OCI-LY7 (cell line): ENCODE measurements around the gene ANKMY1. TPM values are rescaled to one million over a fixed set of nuclear protein-coding genes. Genes with fewer than 3 reads are reported as not detected.

ENCODE experiments used
- BruUV-seq: library from RNA; stranded (reverse); fragments of 400-500 nt; replicated peaks from 2 replicates; lab custom pipeline; 2021; lab: Mats Ljungman, UMichigan
- CTCF ChIA-PET: fragments of 300-600 bp; sonication (Branson Sonifier 250); formaldehyde crosslinking; loops from one replicate; lab custom pipeline; 2022; ENCODE audit warnings: antibody characterized with exemption; ENCODE audit not compliant: unreplicated experiment; lab: Charles Lee
- POLR2A ChIA-PET: fragments of 300-600 bp; sonication (Branson Sonifier 250); formaldehyde crosslinking; loops from one replicate; lab custom pipeline; 2022; ENCODE audit warnings: antibody characterized with exemption; lab: Charles Lee
- DNase-seq: peaks from one replicate; pipeline ENCODE4 v3.0.0-alpha.2; 2015; ENCODE audit warnings: low spot score
- H2AFZ ChIP-seq: fragments of 200-600 bp; sonication (generic), shearing (Covaris generic); 2 replicates; pipeline ENCODE4 v1.6.1; 2014; ENCODE audit warnings: mild to moderate bottlenecking, antibody characterized with exemption, low read length, moderate library complexity
- H3K27ac ChIP-seq: fragments of 200-600 bp; sonication (generic); 2 replicates; pipeline ENCODE4 v1.5.1; 2014; ENCODE audit warnings: mixed run types, low read depth, mild to moderate bottlenecking, moderate library complexity, low read length, inconsistent platforms; ENCODE audit not compliant: poor library complexity, severe bottlenecking
- H3K36me3 ChIP-seq: fragments of 200-600 bp; sonication (generic); 2 replicates; pipeline ENCODE4 v1.6.1; 2014; ENCODE audit warnings: mild to moderate bottlenecking, antibody characterized with exemption, low read length, moderate library complexity, mixed read lengths; ENCODE audit not compliant: insufficient read depth
- H3K4me1 ChIP-seq: fragments of 200-600 bp; sonication (generic); 2 replicates; pipeline ENCODE4 v1.5.1; 2014; ENCODE audit warnings: mild to moderate bottlenecking, low read length; ENCODE audit not compliant: insufficient read depth, poor library complexity, severe bottlenecking
- H3K4me2 ChIP-seq: fragments of 200-600 bp; sonication (generic); 2 replicates; pipeline ENCODE4 v1.6.1; 2014; ENCODE audit warnings: mild to moderate bottlenecking, low read length
- H3K4me3 ChIP-seq: fragments of 200-600 bp; sonication (generic); 2 replicates; pipeline ENCODE4 v1.5.1; 2014; ENCODE audit warnings: mild to moderate bottlenecking, low read depth, low read length; ENCODE audit not compliant: poor library complexity, severe bottlenecking
- H3K79me2 ChIP-seq: fragments of 200-600 bp; sonication (generic); 2 replicates; pipeline ENCODE4 v1.6.1; 2016; ENCODE audit warnings: low read depth, mild to moderate bottlenecking, low read length, moderate library complexity, mixed read lengths; ENCODE audit not compliant: insufficient read depth
- H3K9me2 ChIP-seq: fragments of 200-600 bp; sonication (generic); 2 replicates; pipeline ENCODE4 v1.6.1; 2016; ENCODE audit warnings: mild to moderate bottlenecking, low read length, mixed read lengths; ENCODE audit not compliant: insufficient read depth
- H3K9me3 ChIP-seq: fragments of 200-600 bp; sonication (generic); 2 replicates; pipeline ENCODE4 v1.6.1; 2014; ENCODE audit warnings: mild to moderate bottlenecking, mixed run types, low read length, mixed read lengths
- H4K20me1 ChIP-seq: fragments of 200-600 bp; sonication (generic); 2 replicates; pipeline ENCODE4 v1.6.1; 2014; ENCODE audit warnings: mild to moderate bottlenecking, antibody characterized with exemption, low read length, moderate library complexity, mixed read lengths; ENCODE audit not compliant: insufficient read depth
- CTCF ChIP-seq: fragments of 200-600 bp; sonication (generic); conservative IDR thresholded peaks from 2 replicates; pipeline ENCODE4 v1.5.1; 2014; ENCODE audit warnings: mild to moderate bottlenecking, antibody characterized with exemption, low read length, moderate library complexity, mixed read lengths
- EZH2phosphoT487 ChIP-seq: fragments of 200-600 bp; sonication (generic); IDR thresholded peaks from 2 replicates; pipeline ENCODE4 v1.6.1; 2018; ENCODE audit warnings: low read depth, borderline replicate concordance, mild to moderate bottlenecking, mixed run types, antibody characterized with exemption, low read length, moderate library complexity, mixed read lengths
- intact Hi-C: fragments of 100-400 bp; cut with micrococcal nuclease; formaldehyde crosslinking; loops from one replicate; pipeline ENCODE4 v1.10.0; 2022; ENCODE audit not compliant: unreplicated experiment
- total RNA-seq, 2 experiments: library from RNA; depleted of rRNA in 1 of 2; stranded (reverse); fragments of >200 nt in 1 of 2; shearing (Covaris generic) in 1 of 2; gene quantifications; 2 replicates each; pipeline ENCODE4 v1.2.3, GENCODE V29; 2014 to 2022

Gene ANKMY1
- total RNA-seq, 2 experiments from 2014 or later = 30.6 to 65.9 TPM

DNA sequence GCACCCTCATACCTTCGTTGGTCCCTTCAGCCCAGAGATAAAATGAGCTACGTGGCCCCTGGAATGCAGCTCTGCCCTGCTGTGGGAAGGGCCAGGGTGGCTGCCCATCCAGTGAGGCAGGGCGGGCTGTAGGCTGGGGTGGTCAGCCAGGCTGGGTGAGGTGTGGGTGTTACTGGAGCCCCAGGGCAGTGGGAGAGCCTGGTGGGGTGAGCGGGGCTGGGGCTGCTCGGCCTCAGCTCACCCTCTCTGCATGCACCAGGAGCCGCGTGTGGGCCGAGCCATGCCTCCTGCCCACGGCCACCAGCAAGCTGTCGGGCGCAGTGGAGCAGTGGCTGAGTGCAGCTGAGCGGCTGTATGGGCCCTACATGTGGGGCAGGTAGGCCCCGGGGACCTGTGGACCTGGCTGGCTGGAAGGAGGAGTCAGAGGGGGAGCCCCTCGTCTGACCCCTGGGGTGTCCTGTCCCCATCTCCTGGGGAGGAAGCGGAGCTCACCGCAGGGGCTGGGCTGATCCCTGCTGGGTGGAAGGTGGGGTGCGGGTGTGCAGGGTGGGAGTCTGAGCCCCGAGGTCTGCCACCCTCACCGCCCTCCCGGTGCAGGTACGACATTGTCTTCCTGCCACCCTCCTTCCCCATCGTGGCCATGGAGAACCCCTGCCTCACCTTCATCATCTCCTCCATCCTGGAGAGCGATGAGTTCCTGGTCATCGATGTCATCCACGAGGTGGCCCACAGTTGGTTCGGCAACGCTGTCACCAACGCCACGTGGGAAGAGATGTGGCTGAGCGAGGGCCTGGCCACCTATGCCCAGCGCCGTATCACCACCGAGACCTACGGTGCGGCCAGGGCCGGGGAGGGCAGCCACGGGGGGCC is 16.0 kb upstream of the ANKMY1 start:
- Histone ChIP-seq H3K4me2 (no peak overlapping the region), H3K9me2 (no peaks in the 10 kb centered on the region), H3K9me3 (no peaks in the 10 kb centered on the region), H3K36me3 (peaks cover 34% of the 10 kb centered on the region; the same call in 1 of the 2 replicates), H3K4me1 (peaks cover 16% of the 10 kb centered on the region), H4K20me1 (0 out of 2 replicates have a peak, but pooled peaks cover 5% of the 10 kb centered on the region), H3K27ac (no peak overlapping the region), H2AFZ (no peak overlapping the region), H3K4me3 (no peak overlapping the region), H3K79me2 (peaks cover 13% of the 10 kb centered on the region; the same call in 1 of the 2 replicates)
- intact Hi-C loops = no loop called here
- DNase-seq = no peak
- ChIA-PET CTCF (no interaction called here), POLR2A (no interaction called here)
- BruUV-seq = no TSS peak
- TF ChIP-seq CTCF = no peak

DNA sequence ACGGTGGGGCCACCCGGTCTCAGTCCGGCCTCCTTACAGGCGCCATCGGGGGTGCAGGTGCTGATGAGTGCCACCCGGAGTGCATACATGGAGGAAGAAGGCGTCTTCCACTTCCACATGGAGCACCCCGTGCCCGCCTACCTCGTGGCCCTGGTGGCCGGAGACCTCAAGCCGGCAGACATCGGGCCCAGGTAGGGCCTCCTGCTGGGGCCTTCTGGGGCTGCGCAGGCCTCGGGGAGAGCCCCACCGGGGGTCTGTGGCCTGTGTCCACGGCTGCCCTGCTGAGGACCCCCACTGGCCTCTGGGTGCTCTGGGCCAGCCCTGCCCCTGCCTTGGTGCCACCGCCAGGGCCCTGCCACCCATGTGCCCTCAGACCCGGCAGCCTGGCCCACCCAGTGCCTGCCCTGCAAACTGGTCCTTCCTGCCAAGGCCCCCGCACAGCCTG is 15.3 kb upstream of the ANKMY1 start:
- no peak overlapping the region for H3K4me3 ChIP-seq
- H3K79me2 ChIP-seq = peaks cover 13% of the 10 kb centered on the region; the same call in 1 of the 2 replicates
- intact Hi-C loops = no loop called here
- H3K9me2 ChIP-seq = no peaks in the 10 kb centered on the region
- ChIA-PET POLR2A (no interaction called here), CTCF (no interaction called here)
- no peak for DNase-seq
- no peaks in the 10 kb centered on the region for H3K9me3 ChIP-seq
- no peak overlapping the region for H2AFZ ChIP-seq
- H3K27ac ChIP-seq = no peak overlapping the region
- H3K36me3 ChIP-seq = peaks cover 28% of the 10 kb centered on the region; the same call in 1 of the 2 replicates
- BruUV-seq = no TSS peak
- peaks cover 16% of the 10 kb centered on the region for H3K4me1 ChIP-seq
- no peak for TF ChIP-seq CTCF
- TF ChIP-seq EZH2phosphoT487 = no peak
- H4K20me1 ChIP-seq = 0 out of 2 replicates have a peak, but pooled peaks cover 5% of the 10 kb centered on the region
- H3K4me2 ChIP-seq = no peak overlapping the region
